AG10803 (cell line): ENCODE data around the gene FYN.

ENCODE experiments used
- DNase-seq: peaks from one replicate; pipeline ENCODE4 v3.0.0; 2010; ENCODE audit warnings: low read depth
- H3K4me3 ChIP-seq: 2 replicates; pipeline ENCODE4 v1.5.1; 2011; ENCODE audit warnings: mild to moderate bottlenecking, low read length, control low read depth
- CTCF ChIP-seq: conservative IDR thresholded peaks from 2 replicates; pipeline ENCODE4 v1.5.1; 2011; ENCODE audit warnings: mild to moderate bottlenecking, low read length, control low read depth, inconsistent platforms

FYN gene

GRCh38 chr6:111653979-111654378, 219.3 kb downstream of the FYN start:
- no peak for TF ChIP-seq CTCF
- no peak for DNase-seq
- H3K4me3 ChIP-seq = no peak overlapping the region

GRCh38 chr6:111653434-111653833, 219.8 kb downstream of the FYN start:
- DNase-seq = no peak
- no peak overlapping the region for H3K4me3 ChIP-seq
- no peak for TF ChIP-seq CTCF

- DNase-seq = no peak
- no peak for TF ChIP-seq CTCF
- no peak overlapping the region for H3K4me3 ChIP-seq
These were observed 221.1 kb downstream of the FYN start for GRCh38 chr6:111652156-111652555.

GRCh38 chr6:111651185-111652034, 221.8 kb downstream of the FYN start:
- no peak for TF ChIP-seq CTCF

GRCh38 chr6:111650049-111650448, 223.2 kb downstream of the FYN start:
- no peak for DNase-seq

More at GRCh38 chr6:111651185-111652034, 221.8 kb downstream of the FYN start:
- DNase-seq = no peak
- no peak overlapping the region for H3K4me3 ChIP-seq

GRCh38 chr6:111648100-111648499, 225.2 kb downstream of the FYN start:
- no peak for DNase-seq
- H3K4me3 ChIP-seq = no peak overlapping the region
- TF ChIP-seq CTCF = no peak

More at GRCh38 chr6:111650049-111650448, 223.2 kb downstream of the FYN start:
- no peak for TF ChIP-seq CTCF
- H3K4me3 ChIP-seq = no peak overlapping the region

GRCh38 chr6:111646942-111647341, 226.3 kb downstream of the FYN start:
- peak; percentile 88 for DNase-seq
- H3K4me3 ChIP-seq = no peak overlapping the region
- TF ChIP-seq CTCF = no peak
